ENCODE measurements around the gene FAM120C. TPM values are rescaled to one million over a fixed set of nuclear protein-coding genes. Genes with fewer than 3 reads are reported as not detected.
A peak's percentile ranks its signal among the peaks of the same experiment; 100 is the strongest.

FAM120C gene
- total RNA-seq, 1 donor from 2014 or later, result 0.53 TPM

DNA sequence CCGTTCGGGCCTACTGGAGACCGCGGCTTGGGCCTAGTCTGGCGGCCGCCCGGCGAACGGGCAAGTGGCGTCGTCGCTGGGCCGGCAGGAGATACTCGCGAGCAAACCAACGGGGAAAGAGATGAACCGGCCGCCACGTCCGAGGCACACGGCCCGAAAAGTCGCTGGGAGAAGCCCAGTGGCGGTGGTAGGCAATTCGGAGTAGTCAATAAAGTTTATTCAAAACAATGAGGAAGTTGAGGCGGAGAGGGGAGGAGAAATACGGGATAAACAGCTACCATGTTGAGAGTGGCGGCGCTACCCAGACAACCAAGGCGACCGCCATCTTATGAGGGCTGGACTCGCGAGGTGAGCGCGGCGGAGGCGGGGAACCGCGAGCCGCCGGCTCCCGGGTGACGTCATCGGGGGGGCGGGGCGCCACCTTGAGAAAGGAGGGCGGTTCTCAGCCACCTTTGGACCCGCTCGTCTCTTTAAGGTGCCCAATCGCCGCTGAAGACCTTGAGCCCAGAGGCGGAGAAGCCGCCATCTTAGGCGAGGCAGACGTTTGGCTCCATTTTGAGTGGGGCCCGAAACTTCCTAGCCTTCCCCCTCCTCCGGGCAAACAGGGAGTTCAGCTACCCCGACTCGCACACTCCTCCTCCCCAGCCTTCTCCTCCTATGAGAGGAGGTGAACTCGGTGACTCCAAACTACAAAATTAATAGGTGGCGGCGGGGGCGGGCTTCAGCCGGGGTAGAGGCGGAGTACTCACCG lies 138.8 kb downstream of the FAM120C start, which contains the start of gene PHF8:
Gene PHF8 (minus strand): TSS at position 348 of the 751 bp plus-strand sequence. CDS start 1,745 bp downstream, outside the sequence.
- Histone ChIP-seq H3K27me3 (ENCODE audit: control insufficient read depth, insufficient read depth, low read length) (no peaks in the 10 kb centered on the region), H3K36me3 (ENCODE audit: control insufficient read depth, insufficient read depth, low read length) (peaks cover 2% of the 10 kb centered on the region), H3K4me3 (ENCODE audit: low read depth, low read length) (peak within 1 kb of the TSS; percentile 60)
- FAIRE-seq (no peak), DNase-seq (ENCODE audit: low read depth) (peak; percentile 86)
- TF ChIP-seq, protein P1, sequence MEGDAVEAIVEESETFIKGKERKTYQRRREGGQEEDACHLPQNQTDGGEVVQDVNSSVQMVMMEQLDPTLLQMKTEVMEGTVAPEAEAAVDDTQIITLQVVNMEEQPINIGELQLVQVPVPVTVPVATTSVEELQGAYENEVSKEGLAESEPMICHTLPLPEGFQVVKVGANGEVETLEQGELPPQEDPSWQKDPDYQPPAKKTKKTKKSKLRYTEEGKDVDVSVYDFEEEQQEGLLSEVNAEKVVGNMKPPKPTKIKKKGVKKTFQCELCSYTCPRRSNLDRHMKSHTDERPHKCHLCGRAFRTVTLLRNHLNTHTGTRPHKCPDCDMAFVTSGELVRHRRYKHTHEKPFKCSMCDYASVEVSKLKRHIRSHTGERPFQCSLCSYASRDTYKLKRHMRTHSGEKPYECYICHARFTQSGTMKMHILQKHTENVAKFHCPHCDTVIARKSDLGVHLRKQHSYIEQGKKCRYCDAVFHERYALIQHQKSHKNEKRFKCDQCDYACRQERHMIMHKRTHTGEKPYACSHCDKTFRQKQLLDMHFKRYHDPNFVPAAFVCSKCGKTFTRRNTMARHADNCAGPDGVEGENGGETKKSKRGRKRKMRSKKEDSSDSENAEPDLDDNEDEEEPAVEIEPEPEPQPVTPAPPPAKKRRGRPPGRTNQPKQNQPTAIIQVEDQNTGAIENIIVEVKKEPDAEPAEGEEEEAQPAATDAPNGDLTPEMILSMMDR (IDR thresholded peaks at IDR 0.05; ENCODE audit: insufficient read depth, low read length, severe bottlenecking), result no peak

DNA sequence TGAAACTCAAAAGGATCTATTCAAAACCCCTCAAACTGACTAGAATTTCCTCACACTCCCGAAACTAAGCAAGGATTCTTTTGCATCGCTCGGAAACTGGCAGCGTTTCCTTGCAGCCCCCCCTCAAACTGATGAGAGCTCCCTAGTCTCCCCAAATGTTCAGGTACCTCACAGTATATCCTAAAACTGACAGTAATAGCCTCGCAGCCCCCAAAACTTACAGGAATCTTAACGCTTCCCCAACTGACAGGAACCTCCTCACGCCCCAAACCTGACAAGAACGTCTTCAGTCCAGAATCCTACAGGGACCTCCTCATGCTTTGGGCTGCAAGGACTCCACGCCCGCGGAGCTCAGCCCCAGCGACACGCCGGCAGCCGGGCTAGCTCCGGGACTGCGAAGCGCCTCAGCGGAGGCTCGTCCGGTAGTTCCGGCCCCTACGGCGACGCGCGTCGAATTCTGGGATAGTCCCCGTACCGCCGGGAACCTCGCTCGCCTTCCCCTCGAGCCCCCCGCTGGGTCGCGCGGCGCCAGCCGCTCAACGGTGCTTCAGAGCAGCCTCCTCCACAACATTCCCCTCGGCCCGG lies 139.4 kb downstream of the FAM120C start:
- Histone ChIP-seq H3K27me3 (ENCODE audit: control insufficient read depth, insufficient read depth, low read length) (no peaks in the 10 kb centered on the region), H3K4me3 (ENCODE audit: low read depth, low read length) (peak overlapping the region; percentile 60), H3K36me3 (ENCODE audit: control insufficient read depth, insufficient read depth, low read length) (peaks cover 2% of the 10 kb centered on the region)
- DNase-seq (ENCODE audit: low read depth) (peak; percentile 7), FAIRE-seq (no peak)
- TF ChIP-seq, protein P1 (IDR thresholded peaks at IDR 0.05; ENCODE audit: insufficient read depth, low read length, severe bottlenecking), result no peak

DNA sequence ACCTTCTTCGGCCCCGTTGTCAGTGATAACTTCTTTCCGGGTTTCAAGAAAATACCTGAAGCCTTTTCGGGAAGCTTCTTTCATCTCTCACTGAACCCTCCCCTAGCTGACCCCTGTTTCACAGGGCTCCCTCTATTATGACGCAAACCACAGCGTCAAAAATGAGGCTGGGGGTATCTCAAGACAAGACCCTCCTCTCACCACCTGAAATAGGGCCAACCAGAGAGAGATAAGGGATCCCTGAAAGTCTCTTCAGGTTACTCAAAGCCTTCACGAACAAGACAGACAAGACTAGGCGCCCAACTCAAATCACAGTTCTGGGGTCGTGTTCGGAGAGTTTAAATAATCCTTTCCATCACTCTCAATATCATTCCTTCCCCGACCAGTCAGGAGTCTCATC lies 140.0 kb downstream of the FAM120C start:
- peak overlapping the region; percentile 60 for H3K4me3 ChIP-seq (ENCODE audit: low read depth, low read length)
- no peak for FAIRE-seq
- peak; percentile 0 for DNase-seq (ENCODE audit: low read depth)
- peaks cover 2% of the 10 kb centered on the region for H3K36me3 ChIP-seq (ENCODE audit: control insufficient read depth, insufficient read depth, low read length)
- H3K27me3 ChIP-seq (ENCODE audit: control insufficient read depth, insufficient read depth, low read length), result no peaks in the 10 kb centered on the region
- TF ChIP-seq, protein P1 (IDR thresholded peaks at IDR 0.05; ENCODE audit: insufficient read depth, low read length, severe bottlenecking), result no peak

DNA sequence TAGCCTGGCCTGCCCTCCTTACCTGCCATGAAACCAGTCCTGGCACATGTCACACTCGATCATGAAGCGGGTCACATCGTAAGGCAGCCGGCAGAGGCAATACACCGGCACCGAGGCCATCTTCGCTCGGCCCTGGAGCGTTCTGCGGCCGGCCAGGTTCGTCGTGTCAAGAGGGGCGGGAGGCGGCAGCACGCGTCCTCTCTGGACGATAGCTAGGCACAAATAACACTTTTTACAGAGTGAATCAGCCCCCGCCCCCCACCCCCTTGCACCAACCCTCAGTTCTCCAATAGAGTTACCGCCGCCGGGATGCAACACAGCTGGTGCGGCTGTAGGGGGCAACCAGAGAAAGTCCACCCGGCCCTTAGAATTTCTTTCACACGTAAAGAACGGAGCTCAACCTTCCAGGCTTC lies 140.4 kb downstream of the FAM120C start:
- DNase-seq (ENCODE audit: low read depth) (peak; percentile 15), FAIRE-seq (no peak)
- H3K36me3 ChIP-seq (ENCODE audit: control insufficient read depth, insufficient read depth, low read length), result peaks cover 2% of the 10 kb centered on the region
- TF ChIP-seq, protein P1 (IDR thresholded peaks at IDR 0.05; ENCODE audit: insufficient read depth, low read length, severe bottlenecking), result peak; percentile 16
- H3K27me3 ChIP-seq (ENCODE audit: control insufficient read depth, insufficient read depth, low read length), result no peaks in the 10 kb centered on the region
- H3K4me3 ChIP-seq (ENCODE audit: low read depth, low read length), result peak overlapping the region; percentile 60

DNA sequence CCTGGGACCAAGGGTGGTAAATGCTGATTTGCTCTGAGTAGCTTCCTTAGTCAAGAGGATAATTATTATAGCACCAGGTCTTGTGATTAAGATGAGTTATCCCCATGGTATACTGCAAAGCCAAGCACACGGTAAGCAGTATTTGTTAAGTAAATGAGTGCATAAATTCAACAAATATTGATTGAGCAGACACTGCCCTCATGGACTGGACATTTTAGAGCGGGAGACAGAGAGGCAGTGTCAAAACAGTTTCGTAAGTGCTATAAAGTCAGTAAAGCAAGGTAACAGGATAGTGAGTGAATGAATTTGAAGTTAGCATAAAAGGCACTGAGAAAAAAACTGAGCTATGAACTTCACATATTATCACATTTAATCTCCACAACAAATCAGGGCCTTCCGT lies 152.7 kb downstream of the FAM120C start:
- no peak for FAIRE-seq
- TF ChIP-seq, protein P1 (IDR thresholded peaks at IDR 0.05; ENCODE audit: insufficient read depth, low read length, severe bottlenecking), result no peak
- no peak overlapping the region for H3K4me3 ChIP-seq (ENCODE audit: low read depth, low read length)
- no peak for DNase-seq (ENCODE audit: low read depth)
- no peaks in the 10 kb centered on the region for H3K36me3 ChIP-seq (ENCODE audit: control insufficient read depth, insufficient read depth, low read length)
- H3K27me3 ChIP-seq (ENCODE audit: control insufficient read depth, insufficient read depth, low read length), result no peaks in the 10 kb centered on the region
